ENCODE data around the gene GNG4. TPM values are rescaled to one million over a fixed set of nuclear protein-coding genes. Genes with fewer than 3 reads are reported as not detected.
"Not testable (repeated sequence)": the region's sequence is repeated elsewhere in the genome, so short reads cannot be mapped to it uniquely, and the experiment has no call there.

Gene GNG4
- total RNA-seq, 2 experiments from 2014 or later = 1.4 to 1.9 TPM

- Mint-ChIP-seq H3K9me3 (no peaks in the 10 kb centered on the region), H3K4me3 (no peak overlapping the region), H3K4me1 (no peaks in the 10 kb centered on the region), H3K27me3 (peaks cover 13% of the 10 kb centered on the region), H3K36me3 (no peaks in the 10 kb centered on the region), H3K27ac (no peak overlapping the region)
- no peak for DNase-seq
Measured at GRCh38 chr1:235622936-235623779, 26.4 kb downstream of the GNG4 start.

- not testable (repeated sequence) for H3K9me3 Mint-ChIP-seq, H3K4me3 Mint-ChIP-seq, H3K27ac Mint-ChIP-seq, H3K27me3 Mint-ChIP-seq, DNase-seq, H3K4me1 Mint-ChIP-seq, H3K36me3 Mint-ChIP-seq
Measured at GRCh38 chr1:235619149-235619548, 30.4 kb downstream of the GNG4 start.

- no peak overlapping the region for H3K4me3 Mint-ChIP-seq
- H3K4me1 Mint-ChIP-seq = no peaks in the 10 kb centered on the region
- no peaks in the 10 kb centered on the region for H3K27me3 Mint-ChIP-seq
- H3K27ac Mint-ChIP-seq = no peak overlapping the region
- H3K9me3 Mint-ChIP-seq = no peaks in the 10 kb centered on the region
- no peaks in the 10 kb centered on the region for H3K36me3 Mint-ChIP-seq
- no peak for DNase-seq
Measured at GRCh38 chr1:235617808-235618207, 31.8 kb downstream of the GNG4 start.

- H3K4me1 Mint-ChIP-seq = no peaks in the 10 kb centered on the region
- H3K27me3 Mint-ChIP-seq = no peaks in the 10 kb centered on the region
- no peaks in the 10 kb centered on the region for H3K36me3 Mint-ChIP-seq
- no peak overlapping the region for H3K27ac Mint-ChIP-seq
- H3K9me3 Mint-ChIP-seq = no peaks in the 10 kb centered on the region
- H3K4me3 Mint-ChIP-seq = no peak overlapping the region
- no peak for DNase-seq
Measured at GRCh38 chr1:235617140-235617539, 32.4 kb downstream of the GNG4 start.

- Mint-ChIP-seq H3K9me3 (no peaks in the 10 kb centered on the region), H3K27ac (no peak overlapping the region), H3K36me3 (no peaks in the 10 kb centered on the region), H3K27me3 (no peaks in the 10 kb centered on the region), H3K4me3 (no peak overlapping the region), H3K4me1 (no peaks in the 10 kb centered on the region)
- DNase-seq = no peak
Measured at GRCh38 chr1:235614442-235614954, 35.1 kb downstream of the GNG4 start.

- H3K27ac Mint-ChIP-seq = no peak overlapping the region
- no peak overlapping the region for H3K4me3 Mint-ChIP-seq
- DNase-seq = no peak
- H3K27me3 Mint-ChIP-seq = no peaks in the 10 kb centered on the region
- H3K9me3 Mint-ChIP-seq = no peaks in the 10 kb centered on the region
- no peaks in the 10 kb centered on the region for H3K4me1 Mint-ChIP-seq
- H3K36me3 Mint-ChIP-seq = no peaks in the 10 kb centered on the region
Measured at GRCh38 chr1:235613602-235614001, 36.0 kb downstream of the GNG4 start.

- no peak overlapping the region for H3K27ac Mint-ChIP-seq
- H3K36me3 Mint-ChIP-seq = no peaks in the 10 kb centered on the region
- no peaks in the 10 kb centered on the region for H3K27me3 Mint-ChIP-seq
- H3K4me3 Mint-ChIP-seq = no peak overlapping the region
- no peaks in the 10 kb centered on the region for H3K4me1 Mint-ChIP-seq
- DNase-seq = no peak
- no peaks in the 10 kb centered on the region for H3K9me3 Mint-ChIP-seq
Measured at GRCh38 chr1:235612761-235613160, 36.8 kb downstream of the GNG4 start.

GRCh38 chr1:235610157-235610556 is 39.4 kb downstream of the GNG4 start:
- Mint-ChIP-seq H3K36me3 (no peaks in the 10 kb centered on the region), H3K9me3 (no peaks in the 10 kb centered on the region), H3K27me3 (no peaks in the 10 kb centered on the region), H3K4me3 (no peak overlapping the region), H3K27ac (no peak overlapping the region), H3K4me1 (no peaks in the 10 kb centered on the region)
- DNase-seq = no peak

GRCh38 chr1:235608278-235608677 is 41.3 kb downstream of the GNG4 start:
- no peak overlapping the region for H3K4me3 Mint-ChIP-seq
- H3K27ac Mint-ChIP-seq = no peak overlapping the region
- no peaks in the 10 kb centered on the region for H3K27me3 Mint-ChIP-seq
- DNase-seq = no peak
- H3K4me1 Mint-ChIP-seq = no peaks in the 10 kb centered on the region
- no peaks in the 10 kb centered on the region for H3K9me3 Mint-ChIP-seq
- H3K36me3 Mint-ChIP-seq = no peaks in the 10 kb centered on the region

GRCh38 chr1:235607284-235607683 is 42.3 kb downstream of the GNG4 start:
- Mint-ChIP-seq H3K27me3 (no peaks in the 10 kb centered on the region), H3K4me1 (no peaks in the 10 kb centered on the region), H3K4me3 (no peak overlapping the region), H3K27ac (no peak overlapping the region), H3K9me3 (no peaks in the 10 kb centered on the region), H3K36me3 (no peaks in the 10 kb centered on the region)
- DNase-seq = no peak

GRCh38 chr1:235601104-235601503 is 48.5 kb downstream of the GNG4 start:
- H3K36me3 Mint-ChIP-seq = no peaks in the 10 kb centered on the region
- no peaks in the 10 kb centered on the region for H3K9me3 Mint-ChIP-seq
- H3K27me3 Mint-ChIP-seq = no peaks in the 10 kb centered on the region
- H3K27ac Mint-ChIP-seq = no peak overlapping the region
- H3K4me1 Mint-ChIP-seq = no peaks in the 10 kb centered on the region
- DNase-seq = peak; percentile 20
- no peak overlapping the region for H3K4me3 Mint-ChIP-seq

- H3K4me3 Mint-ChIP-seq = no peak overlapping the region
- H3K36me3 Mint-ChIP-seq = no peaks in the 10 kb centered on the region
- H3K4me1 Mint-ChIP-seq = no peaks in the 10 kb centered on the region
Measured at GRCh38 chr1:235599536-235599935, 50.0 kb downstream of the GNG4 start.

GRCh38 chr1:235597867-235598553 is 51.6 kb downstream of the GNG4 start:
- Mint-ChIP-seq H3K27me3 (no peaks in the 10 kb centered on the region), H3K9me3 (no peaks in the 10 kb centered on the region), H3K4me3 (no peak overlapping the region), H3K4me1 (peaks cover 6% of the 10 kb centered on the region), H3K36me3 (no peaks in the 10 kb centered on the region), H3K27ac (no peak overlapping the region)
- DNase-seq = no peak

More at GRCh38 chr1:235599536-235599935, 50.0 kb downstream of the GNG4 start:
- Mint-ChIP-seq H3K27me3 (no peaks in the 10 kb centered on the region), H3K9me3 (no peaks in the 10 kb centered on the region), H3K27ac (no peak overlapping the region)
- no peak for DNase-seq

- Mint-ChIP-seq H3K27me3 (peaks cover 14% of the 10 kb centered on the region), H3K9me3 (no peaks in the 10 kb centered on the region), H3K36me3 (no peaks in the 10 kb centered on the region), H3K4me1 (peaks cover 6% of the 10 kb centered on the region), H3K27ac (no peak overlapping the region), H3K4me3 (no peak overlapping the region)
- DNase-seq = no peak
Measured at GRCh38 chr1:235595079-235595478, 54.5 kb downstream of the GNG4 start.

- H3K9me3 Mint-ChIP-seq, H3K4me3 Mint-ChIP-seq, H3K36me3 Mint-ChIP-seq, DNase-seq, H3K4me1 Mint-ChIP-seq, H3K27ac Mint-ChIP-seq: not testable (repeated sequence)
- H3K27me3 Mint-ChIP-seq = peaks cover 14% of the 10 kb centered on the region
Measured at GRCh38 chr1:235594281-235594895, 55.2 kb downstream of the GNG4 start.

Data from activated naive CD8-positive, alpha-beta T cell treated with anti-CD3 and anti-CD28 coated beads for 36 hours (primary cell).